ENCODE data around the gene SORCS3. TPM values are rescaled to one million over a fixed set of nuclear protein-coding genes. Genes with fewer than 3 reads are reported as not detected.

The SORCS3 gene
- total RNA-seq, 1 experiment from 2014 or later = not detected

DNA sequence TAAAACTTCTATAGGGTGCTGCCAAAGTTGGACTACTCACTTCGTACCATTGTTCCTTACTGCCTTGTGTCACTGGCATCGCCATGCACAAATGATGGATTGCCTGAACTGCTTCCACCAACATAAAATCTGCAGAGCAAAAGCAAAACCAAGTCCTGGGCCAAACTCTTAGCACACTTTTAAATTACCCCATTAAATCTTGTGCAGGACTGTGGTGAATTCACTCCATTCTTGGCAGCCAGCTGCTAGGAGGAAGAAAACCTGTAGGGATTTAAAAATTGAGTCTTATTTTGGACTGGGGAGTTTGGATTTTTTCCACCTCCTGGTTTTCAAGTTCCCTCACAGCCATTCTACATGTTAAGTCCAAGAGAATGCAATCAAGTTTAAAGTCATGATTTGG is 646.9 kb downstream of the SORCS3 start:
- Histone ChIP-seq H3K9me3 (ENCODE audit: insufficient read depth, low read depth) (no peaks in the 10 kb centered on the region), H3K27me3 (ENCODE audit: insufficient read depth, low read depth) (no peaks in the 10 kb centered on the region), H2AFZ (no peak overlapping the region), H3K4me1 (replicated peaks; ENCODE audit: insufficient read depth) (no peaks in the 10 kb centered on the region), H3K36me3 (ENCODE audit: low read depth) (no peaks in the 10 kb centered on the region), H3K4me2 (no peak overlapping the region), H3K79me2 (ENCODE audit: low read depth) (no peaks in the 10 kb centered on the region), H3K27ac (no peak overlapping the region), H3K4me3 (no peak overlapping the region), H3K9me2 (ENCODE audit: insufficient read depth) (no peaks in the 10 kb centered on the region), H4K20me1 (ENCODE audit: insufficient read depth) (no peaks in the 10 kb centered on the region), H3F3A (ENCODE audit: insufficient read depth, low read depth) (no peaks in the 10 kb centered on the region)
- no TSS peak for BruUV-seq (replicated peaks)
- intact Hi-C loops (cut with micrococcal nuclease; ENCODE audit: unreplicated experiment) = no loop called here
- TF ChIP-seq EZH2 (IDR thresholded peaks at IDR 0.05; ENCODE audit: low read depth) = no peak
- TF ChIP-seq, protein P1, sequence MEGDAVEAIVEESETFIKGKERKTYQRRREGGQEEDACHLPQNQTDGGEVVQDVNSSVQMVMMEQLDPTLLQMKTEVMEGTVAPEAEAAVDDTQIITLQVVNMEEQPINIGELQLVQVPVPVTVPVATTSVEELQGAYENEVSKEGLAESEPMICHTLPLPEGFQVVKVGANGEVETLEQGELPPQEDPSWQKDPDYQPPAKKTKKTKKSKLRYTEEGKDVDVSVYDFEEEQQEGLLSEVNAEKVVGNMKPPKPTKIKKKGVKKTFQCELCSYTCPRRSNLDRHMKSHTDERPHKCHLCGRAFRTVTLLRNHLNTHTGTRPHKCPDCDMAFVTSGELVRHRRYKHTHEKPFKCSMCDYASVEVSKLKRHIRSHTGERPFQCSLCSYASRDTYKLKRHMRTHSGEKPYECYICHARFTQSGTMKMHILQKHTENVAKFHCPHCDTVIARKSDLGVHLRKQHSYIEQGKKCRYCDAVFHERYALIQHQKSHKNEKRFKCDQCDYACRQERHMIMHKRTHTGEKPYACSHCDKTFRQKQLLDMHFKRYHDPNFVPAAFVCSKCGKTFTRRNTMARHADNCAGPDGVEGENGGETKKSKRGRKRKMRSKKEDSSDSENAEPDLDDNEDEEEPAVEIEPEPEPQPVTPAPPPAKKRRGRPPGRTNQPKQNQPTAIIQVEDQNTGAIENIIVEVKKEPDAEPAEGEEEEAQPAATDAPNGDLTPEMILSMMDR (conservative IDR thresholded peaks at IDR 0.05) = no peak
- CTCF ChIA-PET = no interaction called here
- no peak for DNase-seq
- POLR2A ChIA-PET (ENCODE audit: unreplicated experiment) = no interaction called here

- Histone ChIP-seq H3K9me3 (ENCODE audit: insufficient read depth, low read depth) (no peaks in the 10 kb centered on the region), H3K27ac (no peak overlapping the region), H4K20me1 (ENCODE audit: insufficient read depth) (no peaks in the 10 kb centered on the region), H3K36me3 (ENCODE audit: low read depth) (no peaks in the 10 kb centered on the region), H2AFZ (no peak overlapping the region), H3K9me2 (ENCODE audit: insufficient read depth) (no peaks in the 10 kb centered on the region), H3K27me3 (ENCODE audit: insufficient read depth, low read depth) (no peaks in the 10 kb centered on the region), H3K4me2 (no peak overlapping the region), H3K79me2 (ENCODE audit: low read depth) (no peaks in the 10 kb centered on the region), H3F3A (ENCODE audit: insufficient read depth, low read depth) (no peaks in the 10 kb centered on the region), H3K4me3 (no peak overlapping the region), H3K4me1 (replicated peaks; ENCODE audit: insufficient read depth) (no peaks in the 10 kb centered on the region)
- CTCF ChIA-PET = no interaction called here
- POLR2A ChIA-PET (ENCODE audit: unreplicated experiment) = no interaction called here
- no peak for DNase-seq
- no TSS peak for BruUV-seq (replicated peaks)
- intact Hi-C loops (cut with micrococcal nuclease; ENCODE audit: unreplicated experiment) = no loop called here
- TF ChIP-seq, protein P1 (conservative IDR thresholded peaks at IDR 0.05) = no peak
- no peak for TF ChIP-seq EZH2 (IDR thresholded peaks at IDR 0.05; ENCODE audit: low read depth)
These were observed 647.5 kb downstream of the SORCS3 start for GRCh38 chr10:105288613-105289012.

DNA sequence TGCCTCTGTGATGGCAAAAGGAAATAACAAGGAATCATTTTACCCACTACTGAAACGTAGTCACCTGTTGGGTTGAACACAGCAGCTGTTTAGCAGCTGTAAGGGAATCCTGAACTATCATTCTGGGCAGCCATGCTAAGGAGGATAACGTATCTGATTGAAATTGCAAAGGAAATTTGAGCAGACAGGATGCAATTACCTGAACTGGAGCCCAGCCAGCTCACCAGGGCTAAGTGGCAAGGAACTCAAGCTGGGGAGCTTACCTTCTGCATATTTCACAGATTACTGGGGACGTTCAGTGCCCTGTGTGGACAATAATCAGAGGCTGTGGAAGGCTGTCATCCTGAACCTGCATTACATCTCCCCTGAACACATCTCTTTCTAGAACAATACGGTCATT is 650.5 kb downstream of the SORCS3 start:
- H3K36me3 ChIP-seq (ENCODE audit: low read depth) = no peaks in the 10 kb centered on the region
- H3K9me3 ChIP-seq (ENCODE audit: insufficient read depth, low read depth) = no peaks in the 10 kb centered on the region
- intact Hi-C loops (cut with micrococcal nuclease; ENCODE audit: unreplicated experiment) = no loop called here
- no peaks in the 10 kb centered on the region for H3K79me2 ChIP-seq (ENCODE audit: low read depth)
- TF ChIP-seq EZH2 (IDR thresholded peaks at IDR 0.05; ENCODE audit: low read depth) = no peak
- DNase-seq = no peak
- no peak overlapping the region for H2AFZ ChIP-seq
- H3K4me3 ChIP-seq = no peak overlapping the region
- no peaks in the 10 kb centered on the region for H4K20me1 ChIP-seq (ENCODE audit: insufficient read depth)
- ChIA-PET CTCF (no interaction called here), POLR2A (ENCODE audit: unreplicated experiment) (no interaction called here)
- H3K27ac ChIP-seq = no peak overlapping the region
- H3K27me3 ChIP-seq (ENCODE audit: insufficient read depth, low read depth) = no peaks in the 10 kb centered on the region
- no peaks in the 10 kb centered on the region for H3F3A ChIP-seq (ENCODE audit: insufficient read depth, low read depth)
- no peaks in the 10 kb centered on the region for H3K4me1 ChIP-seq (replicated peaks; ENCODE audit: insufficient read depth)
- H3K4me2 ChIP-seq = no peak overlapping the region
- no TSS peak for BruUV-seq (replicated peaks)
- no peaks in the 10 kb centered on the region for H3K9me2 ChIP-seq (ENCODE audit: insufficient read depth)

DNA sequence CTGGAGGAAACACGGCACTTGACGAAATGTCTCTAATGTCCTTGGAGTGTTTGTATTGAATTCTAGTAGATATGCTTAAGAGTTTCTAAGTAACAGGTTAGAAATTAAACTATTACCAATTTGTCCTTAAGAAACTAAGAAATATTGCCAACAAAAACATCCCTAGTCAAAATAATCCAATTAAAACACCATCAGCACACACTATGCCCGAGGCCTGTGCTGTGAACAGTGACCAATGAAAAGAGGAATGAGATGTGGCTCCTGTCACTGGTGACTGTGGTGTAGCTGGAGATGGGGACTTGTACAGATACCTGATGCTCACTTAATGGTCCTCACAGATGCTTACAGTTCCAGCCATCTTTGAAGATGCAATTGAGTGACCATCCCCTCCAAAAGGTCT is 651.1 kb downstream of the SORCS3 start:
- no peaks in the 10 kb centered on the region for H3K36me3 ChIP-seq (ENCODE audit: low read depth)
- intact Hi-C loops (cut with micrococcal nuclease; ENCODE audit: unreplicated experiment) = no loop called here
- BruUV-seq (replicated peaks) = no TSS peak
- H3K4me2 ChIP-seq = no peak overlapping the region
- H3K27ac ChIP-seq = no peak overlapping the region
- DNase-seq = no peak
- POLR2A ChIA-PET (ENCODE audit: unreplicated experiment) = no interaction called here
- H3K9me2 ChIP-seq (ENCODE audit: insufficient read depth) = no peaks in the 10 kb centered on the region
- H3K79me2 ChIP-seq (ENCODE audit: low read depth) = no peaks in the 10 kb centered on the region
- CTCF ChIA-PET = no interaction called here
- H3F3A ChIP-seq (ENCODE audit: insufficient read depth, low read depth) = no peaks in the 10 kb centered on the region
- no peaks in the 10 kb centered on the region for H3K27me3 ChIP-seq (ENCODE audit: insufficient read depth, low read depth)
- H3K4me3 ChIP-seq = no peak overlapping the region
- no peaks in the 10 kb centered on the region for H3K9me3 ChIP-seq (ENCODE audit: insufficient read depth, low read depth)
- H4K20me1 ChIP-seq (ENCODE audit: insufficient read depth) = no peaks in the 10 kb centered on the region
- no peak overlapping the region for H2AFZ ChIP-seq
- no peaks in the 10 kb centered on the region for H3K4me1 ChIP-seq (replicated peaks; ENCODE audit: insufficient read depth)
- TF ChIP-seq, protein P1 (conservative IDR thresholded peaks at IDR 0.05) = no peak
- TF ChIP-seq EZH2 (IDR thresholded peaks at IDR 0.05; ENCODE audit: low read depth) = no peak
